ENCODE measurements around the gene RPS3.

The RPS3 gene

DNA sequence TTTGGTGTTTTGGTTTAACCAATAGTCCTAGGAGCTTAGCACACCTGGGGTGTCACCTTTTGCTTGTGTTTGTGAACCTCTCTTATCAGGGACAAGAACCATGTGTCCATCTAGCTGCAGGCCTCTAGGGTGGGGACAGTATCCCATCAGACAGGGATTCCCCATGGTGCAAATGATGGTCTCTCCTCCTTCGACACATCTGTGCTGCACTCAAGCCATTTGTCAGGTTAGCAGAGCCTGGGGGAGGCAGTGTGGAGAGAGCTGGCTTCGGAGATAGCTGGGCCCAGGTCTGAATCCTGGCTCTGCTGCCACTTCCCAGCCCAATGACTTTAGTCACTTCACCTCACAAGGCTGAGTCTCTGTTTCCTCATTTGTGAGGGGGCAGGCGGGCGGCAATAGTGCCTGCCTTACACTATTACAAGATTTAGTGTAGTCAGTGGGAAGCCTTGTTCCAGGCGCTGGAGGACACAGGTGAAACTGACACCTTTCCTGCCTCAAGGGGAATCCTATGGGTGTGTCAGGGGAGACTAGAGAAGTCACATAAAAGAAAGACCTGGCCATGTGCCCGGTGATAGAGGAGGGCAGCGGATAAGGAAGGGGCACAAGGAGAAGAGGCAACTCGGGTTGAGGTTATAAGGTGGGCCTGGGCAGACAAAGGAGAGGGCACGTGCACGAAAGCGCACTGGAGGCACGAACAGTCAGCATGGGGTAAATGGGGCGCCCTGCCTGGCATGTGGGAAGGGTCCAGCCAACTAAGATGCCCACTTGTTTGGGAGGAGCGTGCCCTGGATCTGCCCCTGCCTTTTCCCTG is 21.1 kb downstream of the RPS3 start:
- DNase-seq, result no peak

GRCh38 chr11:75421035-75421602 is 21.8 kb downstream of the RPS3 start:
- no peak for DNase-seq

GRCh38 chr11:75421902-75422247 is 22.6 kb downstream of the RPS3 start:
- DNase-seq, result no peak

GRCh38 chr11:75422248-75423231 is 23.2 kb downstream of the RPS3 start:
- peak; percentile 73 for DNase-seq

GRCh38 chr11:75423721-75424120 is 24.4 kb downstream of the RPS3 start:
- DNase-seq, result no peak

- peak; percentile 75 for DNase-seq
Measured at GRCh38 chr11:75424396-75424795, 25.1 kb downstream of the RPS3 start.

DNA sequence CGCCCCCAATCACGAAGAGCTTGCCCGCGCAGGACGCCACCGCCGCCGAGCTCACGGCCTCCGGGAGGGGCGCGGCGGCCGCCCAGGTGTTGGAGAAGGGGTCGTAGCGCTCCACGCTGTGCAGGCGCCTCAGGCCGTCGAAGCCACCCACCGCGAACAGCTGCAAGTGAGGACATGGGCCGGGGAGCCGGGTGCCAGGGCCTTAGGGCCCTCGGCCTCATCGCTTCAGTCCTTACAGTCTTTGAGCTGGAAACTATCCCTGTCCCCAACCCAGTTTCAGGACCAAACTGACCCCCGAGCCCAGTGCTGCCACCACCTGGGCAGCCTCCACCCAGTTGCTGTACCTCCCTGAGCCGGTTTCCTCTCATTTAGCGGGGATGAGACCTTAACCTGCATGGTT is 26.1 kb downstream of the RPS3 start:
- no peak for DNase-seq

GRCh38 chr11:75426720-75427086 is 27.4 kb downstream of the RPS3 start:
- DNase-seq, result no peak

DNA sequence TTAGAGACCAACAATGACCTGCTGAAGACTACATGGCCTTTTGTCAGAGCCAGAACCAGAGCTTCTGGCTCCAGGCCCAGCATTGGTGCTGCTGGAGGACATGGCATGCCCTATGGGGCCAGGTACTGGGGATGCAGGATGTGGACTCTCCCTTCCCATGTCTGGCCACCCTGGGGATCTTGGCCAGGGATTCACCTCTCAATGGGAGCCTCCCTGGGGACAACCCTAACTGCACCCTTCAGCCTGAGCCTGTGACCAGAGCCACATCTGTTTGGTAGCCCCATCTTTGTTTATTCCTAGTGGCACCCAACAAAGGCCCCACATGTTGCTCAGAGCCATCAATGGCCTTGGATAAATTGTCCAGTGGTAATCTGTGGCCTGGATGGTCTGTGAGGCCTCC is 27.9 kb downstream of the RPS3 start:
- DNase-seq, result no peak

DNA sequence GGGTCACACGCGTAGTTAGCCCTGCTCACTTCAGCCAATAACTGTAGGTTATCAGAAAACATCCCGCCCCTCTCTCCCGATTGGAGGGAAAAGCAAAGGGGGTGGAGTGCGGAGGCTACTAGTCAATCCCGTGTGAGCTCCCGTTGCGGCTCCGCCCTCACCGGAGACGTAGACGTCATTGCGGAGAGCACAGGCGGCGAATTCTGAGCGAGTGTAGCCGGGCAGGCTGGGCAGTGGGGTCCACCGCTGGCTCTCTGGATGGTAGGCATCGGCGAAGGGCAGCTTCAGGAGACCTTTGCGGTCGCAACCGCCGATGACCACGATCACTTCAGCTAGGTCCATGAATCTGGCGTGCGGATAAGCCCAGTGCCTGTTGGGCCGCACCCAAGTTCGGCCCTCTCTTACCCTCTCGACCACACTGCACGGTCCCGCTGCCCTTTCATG is 29.0 kb downstream of the RPS3 start:
- DNase-seq, result peak; percentile 32

- no peak for DNase-seq
Measured at GRCh38 chr11:75428989-75429640, 29.8 kb downstream of the RPS3 start.

- no peak for DNase-seq
Measured at GRCh38 chr11:75429641-75429901, 30.3 kb downstream of the RPS3 start.

GRCh38 chr11:75429902-75430713 is 30.8 kb downstream of the RPS3 start:
- DNase-seq, result peak; percentile 72

DNA sequence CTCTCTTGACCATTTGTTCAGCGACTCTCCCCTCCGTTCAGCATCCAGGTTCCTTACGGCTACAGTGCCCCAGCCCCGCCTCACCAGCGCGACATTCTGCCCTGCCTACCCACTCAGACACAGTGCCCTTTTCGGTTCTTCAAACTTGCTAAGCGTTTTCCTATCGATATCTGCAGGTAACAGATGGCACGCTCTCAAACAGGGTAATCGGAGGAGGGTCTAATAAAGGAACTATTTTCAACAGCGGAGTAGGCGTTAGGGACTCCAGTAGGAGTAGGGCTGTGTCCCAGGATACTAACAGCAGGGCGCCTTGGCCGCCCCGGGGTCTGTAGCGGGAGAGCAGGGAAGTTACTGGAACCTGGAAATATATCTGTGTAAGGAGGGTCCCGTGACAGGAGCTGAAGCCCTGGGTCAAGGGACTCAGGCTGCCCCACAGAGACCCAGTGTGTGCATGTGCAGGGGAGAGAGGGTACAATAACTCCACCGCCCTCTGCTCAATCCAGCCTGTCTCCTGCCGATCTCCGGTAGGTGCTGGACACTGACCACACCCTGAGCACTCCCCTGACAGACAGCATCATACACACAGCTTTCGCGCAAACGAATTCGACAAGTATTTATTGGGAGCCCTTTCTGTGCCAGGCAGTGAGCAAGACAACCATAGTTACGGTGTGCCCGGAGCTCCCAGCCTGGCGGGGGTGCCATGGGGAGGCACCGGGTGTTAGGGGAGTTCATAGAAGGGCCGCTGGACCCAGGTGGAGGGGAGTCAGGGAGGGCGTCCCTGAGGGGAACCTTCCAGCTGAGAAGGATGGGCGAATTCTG is 31.6 kb downstream of the RPS3 start:
- DNase-seq, result peak; percentile 70

GRCh38 chr11:75431533-75432525 is 32.5 kb downstream of the RPS3 start:
- no peak for DNase-seq

DNA sequence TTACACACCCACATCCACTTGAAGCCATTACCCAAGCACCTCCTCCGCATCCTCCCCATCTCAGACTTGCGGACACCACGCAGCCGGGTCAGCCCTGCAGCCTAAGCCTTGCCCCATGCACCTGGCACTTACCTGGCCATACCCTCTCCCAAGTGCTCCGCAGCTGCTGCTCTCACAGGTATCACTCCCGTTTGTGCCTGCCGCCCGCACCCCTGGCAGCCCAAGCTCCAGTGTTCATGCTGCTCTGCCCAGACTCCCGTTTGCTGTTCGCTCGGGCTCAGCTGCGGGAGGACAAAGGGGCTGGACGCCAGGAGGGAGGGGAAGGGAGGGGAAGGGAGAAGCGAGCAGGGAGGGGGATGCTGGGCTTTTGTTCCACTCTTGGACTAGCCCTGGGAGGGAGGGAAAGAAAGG is 33.6 kb downstream of the RPS3 start, which contains the start of gene KLHL35:
TSS of gene KLHL35 (minus strand) at position 293 of the 411 bp plus-strand sequence. CDS start 2,574 bp downstream, outside the sequence.
- DNase-seq, result peak; percentile 74

- no peak for DNase-seq
Measured at GRCh38 chr11:75433443-75433842, 34.1 kb downstream of the RPS3 start.

DNA sequence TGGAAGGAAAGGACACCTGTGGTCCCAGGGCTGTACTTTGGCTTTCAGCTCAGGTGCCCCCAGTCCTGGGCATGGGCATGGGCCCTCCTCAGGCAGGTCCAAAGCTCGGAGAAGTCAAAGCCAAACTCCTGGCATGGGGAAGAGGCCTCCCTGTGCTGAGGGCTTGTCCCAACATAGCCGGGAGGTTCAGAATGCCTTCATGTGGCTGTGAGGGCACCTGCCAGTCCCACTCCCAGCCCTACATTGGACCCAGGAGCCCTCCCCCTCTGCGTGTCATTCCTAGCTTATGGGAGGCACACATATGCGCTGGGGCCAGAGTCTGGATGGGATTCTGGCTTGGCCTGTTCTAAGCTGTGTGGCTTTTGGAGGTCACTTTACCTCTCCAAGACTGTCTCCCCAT is 34.7 kb downstream of the RPS3 start:
- DNase-seq, result no peak

- DNase-seq, result no peak
Measured at GRCh38 chr11:75434886-75435570, 35.7 kb downstream of the RPS3 start.

GRCh38 chr11:75435571-75435925 is 36.2 kb downstream of the RPS3 start:
- DNase-seq, result no peak

Measured in DMS79 treated with DMSO at 0.1 percent for 48 hours (cell line).